Measurements from ENCODE around the gene KSR2.

KSR2 gene

GRCh38 chr12:117606945-117607344 is 361.8 kb downstream of the KSR2 start:
- TF ChIP-seq, protein P1, sequence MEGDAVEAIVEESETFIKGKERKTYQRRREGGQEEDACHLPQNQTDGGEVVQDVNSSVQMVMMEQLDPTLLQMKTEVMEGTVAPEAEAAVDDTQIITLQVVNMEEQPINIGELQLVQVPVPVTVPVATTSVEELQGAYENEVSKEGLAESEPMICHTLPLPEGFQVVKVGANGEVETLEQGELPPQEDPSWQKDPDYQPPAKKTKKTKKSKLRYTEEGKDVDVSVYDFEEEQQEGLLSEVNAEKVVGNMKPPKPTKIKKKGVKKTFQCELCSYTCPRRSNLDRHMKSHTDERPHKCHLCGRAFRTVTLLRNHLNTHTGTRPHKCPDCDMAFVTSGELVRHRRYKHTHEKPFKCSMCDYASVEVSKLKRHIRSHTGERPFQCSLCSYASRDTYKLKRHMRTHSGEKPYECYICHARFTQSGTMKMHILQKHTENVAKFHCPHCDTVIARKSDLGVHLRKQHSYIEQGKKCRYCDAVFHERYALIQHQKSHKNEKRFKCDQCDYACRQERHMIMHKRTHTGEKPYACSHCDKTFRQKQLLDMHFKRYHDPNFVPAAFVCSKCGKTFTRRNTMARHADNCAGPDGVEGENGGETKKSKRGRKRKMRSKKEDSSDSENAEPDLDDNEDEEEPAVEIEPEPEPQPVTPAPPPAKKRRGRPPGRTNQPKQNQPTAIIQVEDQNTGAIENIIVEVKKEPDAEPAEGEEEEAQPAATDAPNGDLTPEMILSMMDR (IDR thresholded peaks at IDR 0.05): no peak

DNA sequence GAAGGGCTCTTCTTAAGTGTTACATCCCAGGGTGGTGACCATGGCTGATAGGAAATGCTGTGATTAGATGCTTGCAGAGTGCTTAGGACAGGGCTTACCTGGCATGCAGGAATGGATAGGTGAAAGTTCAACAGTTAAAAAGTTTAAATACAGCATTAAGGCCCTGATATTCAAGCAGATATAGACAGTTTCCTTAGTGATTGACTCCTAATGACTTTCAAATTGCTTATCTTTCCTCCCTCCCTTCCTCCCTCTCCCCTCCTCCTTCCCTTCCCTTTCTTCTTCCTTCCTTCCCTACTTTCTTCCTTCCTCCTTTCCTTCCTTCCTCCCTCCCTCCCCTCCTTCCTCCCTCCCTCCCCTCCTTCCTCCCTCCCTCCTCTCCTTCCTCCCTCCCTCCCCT is 362.8 kb downstream of the KSR2 start:
- TF ChIP-seq, protein P1 (IDR thresholded peaks at IDR 0.05): no peak

DNA sequence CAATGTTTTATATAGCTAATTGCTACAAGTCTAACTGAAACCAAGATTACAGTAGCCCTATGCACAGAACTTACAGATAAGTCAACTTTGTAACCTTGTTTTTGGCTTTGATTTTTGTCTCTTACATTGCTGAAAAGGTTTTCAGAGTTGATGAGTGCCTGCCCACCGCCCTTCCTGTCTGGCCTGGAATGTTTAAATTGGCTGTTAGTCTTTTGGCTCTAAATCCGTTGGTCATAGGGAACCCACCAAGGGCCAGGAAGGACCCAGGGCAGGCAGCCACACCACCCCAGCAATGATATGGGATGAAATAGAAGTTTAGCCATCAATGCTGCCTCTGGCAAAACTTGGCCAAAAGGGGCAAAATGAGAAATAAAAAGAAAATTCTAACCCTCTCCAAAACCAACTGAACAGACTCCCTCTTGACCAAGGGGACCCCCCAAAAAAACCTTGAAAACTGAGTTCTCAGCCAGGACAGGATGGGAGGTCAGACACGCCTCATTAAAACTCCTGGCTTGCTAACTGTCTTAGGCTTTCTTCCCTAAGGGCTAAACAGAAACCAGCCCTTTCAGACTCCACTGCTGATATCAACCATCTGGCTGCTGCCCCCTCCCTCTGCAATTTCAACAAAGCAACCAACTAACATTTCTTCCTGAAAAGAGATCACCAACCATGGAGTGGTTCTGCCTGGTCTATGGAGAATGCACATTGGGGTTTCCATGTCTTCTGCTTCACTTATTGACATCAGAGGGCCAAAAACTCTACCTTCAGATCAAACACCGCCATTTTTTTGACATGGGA is 365.3 kb downstream of the KSR2 start:
- TF ChIP-seq, protein P1 (IDR thresholded peaks at IDR 0.05): no peak

DNA sequence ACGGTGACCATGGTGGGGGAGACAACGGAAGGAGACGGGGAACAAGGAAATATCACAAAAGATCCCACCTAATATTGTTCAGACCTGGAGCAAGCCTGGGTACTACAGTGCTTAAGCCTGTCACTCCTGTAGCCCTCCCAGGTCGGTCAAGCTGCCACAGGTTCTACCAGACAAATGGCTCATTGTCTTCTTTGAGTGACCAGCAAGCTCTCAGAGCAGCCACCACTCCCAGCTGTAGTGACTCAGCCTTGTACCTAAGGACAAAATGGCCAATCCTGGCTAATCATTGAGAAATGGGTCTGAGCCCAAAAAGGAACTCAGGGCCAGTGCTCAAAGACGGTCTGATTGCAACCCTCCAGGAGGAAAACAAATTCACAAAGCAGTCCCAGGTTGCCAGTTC is 368.9 kb downstream of the KSR2 start:
- TF ChIP-seq, protein P1 (IDR thresholded peaks at IDR 0.05): no peak

DNA sequence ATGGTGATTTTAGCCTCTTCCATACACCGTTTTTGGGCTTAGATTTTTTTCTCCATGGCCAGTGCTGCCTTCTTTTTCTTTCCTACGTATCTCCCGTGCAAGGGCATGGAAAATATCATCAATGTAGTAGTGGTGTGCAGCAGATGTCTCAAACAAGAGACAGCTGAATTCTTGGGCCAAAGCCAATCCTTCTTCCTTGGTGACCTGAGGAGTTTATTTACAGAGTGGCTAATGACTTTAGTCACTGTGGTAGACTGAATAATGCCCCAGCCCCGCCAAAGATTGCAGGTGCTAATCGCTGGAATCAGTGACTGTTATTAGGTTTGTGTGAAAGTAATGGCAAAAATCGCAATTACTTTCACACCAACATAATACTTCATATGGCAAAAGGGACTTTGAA is 371.8 kb downstream of the KSR2 start:
- TF ChIP-seq, protein P1 (IDR thresholded peaks at IDR 0.05): no peak

DNA sequence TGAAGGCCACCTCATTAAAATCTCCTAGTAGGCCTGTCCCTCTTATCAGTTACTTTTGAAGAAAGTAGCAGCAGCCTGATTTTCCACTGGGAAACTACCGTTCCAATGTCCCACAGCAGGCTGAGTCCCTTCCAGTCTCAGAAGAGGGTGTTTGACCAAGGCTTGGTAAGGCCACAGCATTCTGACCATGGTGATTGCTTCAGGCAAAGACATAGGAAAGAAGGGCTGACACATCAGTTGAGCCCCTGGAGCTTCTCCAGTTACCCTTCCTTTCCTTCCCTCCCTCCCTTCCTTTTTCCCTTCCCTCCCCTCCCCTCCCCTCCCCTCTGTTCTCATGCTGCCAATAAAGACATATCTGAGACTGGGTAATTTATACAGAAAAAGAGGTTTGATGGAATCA is 373.0 kb downstream of the KSR2 start:
- TF ChIP-seq, protein P1 (IDR thresholded peaks at IDR 0.05): no peak

DNA sequence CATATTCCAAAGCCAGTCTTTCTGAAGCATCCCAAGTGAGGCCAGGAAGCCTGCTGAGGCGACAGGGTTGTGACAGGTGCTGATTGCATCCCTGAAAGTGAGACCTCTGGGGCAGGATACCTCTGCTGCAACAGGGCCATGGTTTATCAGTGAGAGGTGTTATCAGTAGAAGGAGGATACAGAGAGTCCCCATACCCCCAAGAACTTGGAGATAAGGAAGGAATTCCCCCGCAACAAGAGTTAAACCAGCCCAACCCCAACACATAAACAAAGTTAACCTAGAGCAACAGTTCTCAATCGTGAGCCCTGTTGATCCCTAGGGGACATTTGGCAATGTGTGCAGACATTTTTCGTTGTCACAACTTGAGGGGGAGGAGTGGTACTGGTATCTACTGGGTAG is 374.3 kb downstream of the KSR2 start:
- TF ChIP-seq, protein P1 (IDR thresholded peaks at IDR 0.05): no peak
